ENCODE results near the gene CNTN1.

The CNTN1 gene

GRCh38 chr12:40837891-40838429 is 145.7 kb downstream of the CNTN1 start:
- no peak for DNase-seq (ENCODE audit: low spot score)

DNA sequence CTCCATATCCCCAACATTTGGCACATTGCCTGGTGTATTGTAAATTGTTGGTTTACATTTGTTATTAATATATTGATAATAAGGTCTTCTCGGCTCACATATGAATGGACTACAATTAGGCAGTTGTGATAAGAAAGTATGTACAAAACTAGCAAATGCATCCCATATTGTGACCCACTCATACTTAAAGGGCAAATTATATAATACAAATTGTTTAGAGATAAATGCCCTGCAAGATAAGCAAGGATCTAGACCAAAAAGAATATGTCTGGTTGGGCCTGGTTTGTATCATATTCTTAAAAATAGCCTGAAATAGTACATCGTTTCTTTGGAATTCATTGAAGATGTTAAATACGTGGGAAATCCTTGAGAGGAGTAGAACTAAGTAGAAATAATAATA is 151.3 kb downstream of the CNTN1 start:
- no peak for DNase-seq (ENCODE audit: low spot score)

DNA sequence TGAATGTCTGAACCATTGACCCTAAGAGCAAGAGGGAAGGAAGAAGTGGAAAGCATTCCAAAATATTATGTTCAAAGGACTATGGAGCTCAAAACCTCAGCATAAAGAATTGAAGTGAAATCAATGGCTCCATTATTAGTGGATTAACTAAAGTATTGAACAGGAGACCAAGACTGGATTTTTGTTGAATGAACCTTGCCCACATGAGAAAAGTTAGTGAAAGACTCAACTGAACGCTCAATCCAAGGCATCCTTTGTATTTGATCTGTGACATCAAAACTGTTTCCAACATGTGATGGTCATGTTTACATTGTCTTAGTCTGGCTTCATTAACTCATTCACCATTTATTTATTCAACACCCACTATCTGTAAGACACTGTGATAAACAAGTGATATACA is 161.0 kb downstream of the CNTN1 start:
- DNase-seq (ENCODE audit: low spot score) = no peak

- DNase-seq (ENCODE audit: low spot score) = no peak
Measured at GRCh38 chr12:40854604-40855003, 162.4 kb downstream of the CNTN1 start.

GRCh38 chr12:40864891-40865290 is 172.7 kb downstream of the CNTN1 start:
- DNase-seq (ENCODE audit: low spot score) = no peak

GRCh38 chr12:40870981-40871380 is 178.7 kb downstream of the CNTN1 start:
- DNase-seq (ENCODE audit: low spot score) = no peak

- DNase-seq (ENCODE audit: low spot score) = no peak
Measured at GRCh38 chr12:40874868-40875267, 182.6 kb downstream of the CNTN1 start.

DNA sequence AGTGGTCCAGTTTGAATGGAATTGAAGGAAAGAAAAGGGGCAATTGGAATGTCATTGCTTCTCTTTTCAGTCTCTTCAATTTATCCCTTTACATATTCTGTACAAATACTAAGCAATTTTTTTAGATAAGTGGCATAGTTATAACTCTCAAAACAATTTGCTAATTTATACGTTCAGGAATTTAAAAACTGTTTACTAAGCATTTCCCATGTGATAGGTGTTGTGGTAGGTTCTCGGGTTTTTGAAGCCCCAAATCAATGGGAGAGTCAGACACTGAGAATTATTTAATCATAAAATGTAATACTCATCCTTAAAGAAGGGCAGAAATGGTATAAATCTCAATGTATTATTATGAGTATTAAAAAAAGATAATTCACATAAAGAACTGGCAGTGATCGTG is 197.1 kb downstream of the CNTN1 start:
- no peak for DNase-seq (ENCODE audit: low spot score)

DNA sequence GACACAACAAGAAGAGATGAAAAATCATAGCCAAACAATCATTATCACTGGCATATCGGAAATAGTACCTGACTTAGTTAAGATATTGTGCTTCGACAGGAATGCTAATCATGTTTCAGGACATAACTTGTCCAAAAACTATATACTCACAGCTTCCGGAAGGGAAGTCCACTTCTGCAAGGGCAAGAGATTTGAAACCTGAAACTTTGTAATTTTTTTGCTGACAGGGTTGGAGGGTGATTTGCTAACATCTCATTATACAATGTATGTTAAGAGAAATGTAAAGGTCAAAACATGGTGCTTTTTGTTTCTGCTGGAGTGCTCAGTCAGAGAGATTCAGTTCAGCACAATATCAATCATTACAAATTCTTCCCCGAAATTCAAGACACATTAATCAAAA is 200.3 kb downstream of the CNTN1 start:
- no peak for DNase-seq (ENCODE audit: low spot score)

DNA sequence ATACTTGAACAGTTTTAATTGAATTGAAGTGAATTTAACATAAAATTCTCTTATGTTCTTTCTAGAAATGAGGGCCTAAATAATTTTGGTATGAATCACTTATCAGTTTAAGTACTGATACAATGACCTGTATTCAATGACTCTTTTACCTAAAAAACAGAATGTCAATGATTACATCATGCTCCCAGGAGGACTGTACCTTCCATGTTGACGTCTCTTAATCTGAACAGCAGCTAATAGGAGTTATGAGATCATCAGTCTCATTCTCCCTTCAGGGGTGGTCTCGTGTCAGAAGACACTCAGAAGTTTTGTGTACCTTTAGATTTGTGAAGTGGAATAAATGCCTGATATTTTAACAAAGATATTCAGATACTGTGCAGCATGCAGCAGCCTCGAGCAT is 206.3 kb downstream of the CNTN1 start:
- DNase-seq (ENCODE audit: low spot score) = no peak

GRCh38 chr12:40903040-40903439 is 210.8 kb downstream of the CNTN1 start:
- peak; percentile 4 for DNase-seq (ENCODE audit: low spot score)

DNA sequence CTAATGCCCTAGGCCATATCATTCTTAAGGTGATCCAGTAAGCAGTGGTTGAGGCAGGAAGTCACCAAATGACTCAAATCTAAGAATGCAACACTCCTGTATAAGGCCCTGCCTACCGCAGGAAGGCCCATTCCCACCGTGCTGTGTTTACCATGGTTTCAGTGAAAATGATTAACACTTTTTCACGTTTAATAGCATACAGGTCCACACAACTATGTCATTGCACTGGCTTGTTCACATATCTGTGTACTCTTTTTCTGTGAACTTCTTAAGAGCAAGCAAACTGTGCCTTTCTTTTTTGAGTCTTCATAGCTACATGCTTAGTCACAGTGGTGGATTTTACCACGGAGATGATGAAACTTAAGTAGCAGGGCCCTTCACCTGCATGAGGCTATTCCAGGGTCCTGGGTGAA is 214.9 kb downstream of the CNTN1 start:
- no peak for DNase-seq (ENCODE audit: low spot score)

DNA sequence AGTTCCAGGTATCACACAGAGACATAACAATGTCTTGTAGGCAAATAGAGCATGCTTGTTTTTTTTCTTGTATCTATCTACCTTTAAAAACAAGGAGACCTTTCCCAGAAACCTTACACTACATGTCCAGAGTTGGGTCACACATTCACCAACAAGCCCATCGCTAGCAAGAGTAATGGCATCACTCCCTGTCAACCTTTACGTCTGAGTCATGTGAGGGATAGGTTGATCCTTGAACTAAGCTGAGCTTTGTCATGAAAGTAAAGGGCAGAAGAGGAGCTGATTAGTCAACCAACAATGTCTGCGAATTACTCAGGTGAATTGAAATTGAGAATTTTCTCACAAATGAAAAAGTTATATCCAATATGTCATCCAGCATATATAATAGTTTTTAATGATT is 219.4 kb downstream of the CNTN1 start:
- DNase-seq (ENCODE audit: low spot score) = no peak

- no peak for DNase-seq (ENCODE audit: low spot score)
Measured at GRCh38 chr12:40915172-40915571, 222.9 kb downstream of the CNTN1 start.

GRCh38 chr12:40917561-40917960 is 225.3 kb downstream of the CNTN1 start:
- DNase-seq (ENCODE audit: low spot score) = no peak

GRCh38 chr12:40921563-40922163 is 229.4 kb downstream of the CNTN1 start:
- DNase-seq (ENCODE audit: low spot score) = peak; percentile 26

- DNase-seq (ENCODE audit: low spot score) = no peak
Measured at GRCh38 chr12:40937891-40938290, 245.7 kb downstream of the CNTN1 start.

GRCh38 chr12:40942326-40942725 is 250.1 kb downstream of the CNTN1 start:
- DNase-seq (ENCODE audit: low spot score) = no peak

DNA sequence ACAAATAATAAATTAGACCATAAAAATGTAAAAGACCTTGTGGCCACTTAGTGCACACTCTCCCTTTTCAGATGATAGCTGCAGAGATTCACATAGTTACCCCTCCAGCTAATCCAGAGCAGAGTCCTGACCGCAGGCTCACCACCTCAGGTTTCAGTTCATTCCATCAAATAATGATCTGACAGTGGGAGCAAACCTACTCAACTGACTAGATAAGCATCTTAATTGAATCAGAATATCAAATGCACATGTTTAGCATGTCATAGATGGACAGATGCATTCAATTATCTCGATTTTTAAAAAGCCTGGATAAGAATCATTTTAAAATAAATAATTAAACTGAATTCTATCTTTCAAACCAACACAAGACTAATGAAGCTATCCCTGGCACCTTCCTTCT is 253.5 kb downstream of the CNTN1 start:
- no peak for DNase-seq (ENCODE audit: low spot score)

DNA sequence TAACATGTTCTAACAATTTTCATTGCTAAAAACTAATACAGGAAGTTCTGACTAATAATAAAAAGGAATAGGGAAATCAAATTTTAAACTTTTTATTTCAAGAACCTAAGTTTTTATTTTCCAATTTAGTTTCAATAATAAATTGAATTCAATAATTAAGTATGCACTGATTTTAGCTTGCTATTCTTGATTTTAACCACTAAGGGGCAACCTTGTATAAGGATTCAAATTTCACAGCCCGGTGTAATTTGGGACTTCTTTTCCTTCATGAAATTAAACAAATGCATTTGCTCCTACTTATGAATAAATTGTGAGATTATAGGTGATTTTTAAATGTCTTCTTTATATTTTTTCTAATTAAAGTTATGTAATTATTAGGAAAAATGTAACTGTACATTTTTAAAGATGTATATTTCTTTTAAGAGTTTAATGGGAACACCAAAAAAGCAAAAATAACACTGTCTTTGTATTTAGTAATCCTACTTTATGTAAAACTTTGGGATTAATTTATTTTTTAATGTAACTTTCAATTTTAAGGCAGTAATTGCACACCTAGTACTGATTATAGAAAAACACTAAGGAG is 254.5 kb downstream of the CNTN1 start:
- peak; percentile 29 for DNase-seq (ENCODE audit: low spot score)

- DNase-seq (ENCODE audit: low spot score) = no peak
Measured at GRCh38 chr12:40947797-40948196, 255.6 kb downstream of the CNTN1 start.

- DNase-seq (ENCODE audit: low spot score) = no peak
Measured at GRCh38 chr12:40953076-40953475, 260.8 kb downstream of the CNTN1 start.

DNA sequence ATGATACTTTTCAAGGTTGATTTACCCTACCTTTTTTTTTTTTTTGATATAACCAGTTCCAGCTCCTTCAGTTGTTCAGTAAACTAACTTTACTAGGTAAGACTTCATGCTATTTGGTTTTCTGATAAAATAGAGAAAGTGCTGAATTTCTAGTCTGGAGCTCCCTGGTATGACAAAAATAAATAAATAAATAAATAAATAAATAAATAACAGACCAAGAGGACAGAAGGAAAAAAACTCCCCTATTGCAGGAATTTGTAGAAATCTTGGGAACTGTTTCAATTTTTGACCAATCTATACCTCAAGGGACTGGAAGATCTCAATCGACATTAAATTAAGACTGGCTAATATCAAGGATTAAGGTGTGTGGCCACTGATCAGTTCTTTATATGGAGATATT is 265.2 kb downstream of the CNTN1 start:
- DNase-seq (ENCODE audit: low spot score) = no peak

DNA sequence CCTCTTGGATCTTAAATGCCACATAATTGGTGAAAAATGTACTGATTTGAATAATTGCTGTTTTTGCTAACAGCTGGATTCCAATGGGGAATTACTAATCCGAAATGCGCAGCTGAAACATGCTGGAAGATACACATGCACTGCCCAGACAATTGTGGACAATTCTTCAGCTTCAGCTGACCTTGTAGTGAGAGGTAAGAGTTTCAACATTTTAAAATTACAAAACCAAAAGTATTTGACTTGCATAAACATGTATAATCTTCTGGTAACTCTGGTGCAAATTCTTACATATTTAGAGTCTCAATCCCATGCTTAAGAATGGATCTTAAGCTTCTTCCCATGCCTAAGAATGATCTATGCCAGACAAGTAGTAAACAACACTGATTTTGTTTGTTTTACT is 266.8 kb downstream of the CNTN1 start:
- no peak for DNase-seq (ENCODE audit: low spot score)
